Fibroblast of lung (primary cell): ENCODE results near the gene ZSWIM7. TPM values are rescaled to one million over a fixed set of nuclear protein-coding genes. Genes with fewer than 3 reads are reported as not detected.

Experiments
- DNase-seq, 2 donors: peaks; one replicate each; pipeline versions ENCODE4 v3.0.0 to v3.0.0-alpha.2; 2010; ENCODE audit warnings: low read depth in 2 of 2
- H2AFZ ChIP-seq: 2 replicates; pipeline ENCODE4 v1.5.1; 2012; ENCODE audit warnings: low read length, control low read depth, inconsistent platforms
- H3K27ac ChIP-seq: 2 replicates; pipeline ENCODE4 v1.5.1; 2011; ENCODE audit warnings: low read length, control low read depth; ENCODE audit not compliant: insufficient read depth
- H3K27me3 ChIP-seq: 2 replicates; pipeline ENCODE4 v1.5.1; 2011; ENCODE audit warnings: mild to moderate bottlenecking, low read length; ENCODE audit not compliant: control insufficient read depth, insufficient read depth
- H3K36me3 ChIP-seq: 2 replicates; pipeline ENCODE4 v1.5.1; 2011; ENCODE audit warnings: low read length; ENCODE audit not compliant: control insufficient read depth, insufficient read depth
- H3K4me1 ChIP-seq: 2 replicates; pipeline ENCODE4 v1.5.1; 2011; ENCODE audit warnings: low read length; ENCODE audit not compliant: control insufficient read depth, insufficient read depth; ENCODE audit errors: extremely low read depth
- H3K4me2 ChIP-seq: 2 replicates; pipeline ENCODE4 v1.5.1; 2011; ENCODE audit warnings: low read length, control low read depth; ENCODE audit not compliant: insufficient read depth; ENCODE audit errors: extremely low read depth
- H3K4me3 ChIP-seq, 4 experiments: fragments of 200-600 bp in 1 of 4; sonication (generic) in 1 of 4; replicated peaks in 1 of 4; 2 replicates each; pipeline ENCODE4 v1.5.1; 2011 to 2016; ENCODE audit warnings: low read length in 4 of 4, low read depth in 3 of 4, mild to moderate bottlenecking in 3 of 4, control low read depth in 2 of 4, inconsistent platforms in 1 of 4, mixed read lengths in 1 of 4; ENCODE audit not compliant: insufficient read depth in 1 of 4; ENCODE audit errors: control extremely low read depth in 1 of 4
- H3K79me2 ChIP-seq: 2 replicates; pipeline ENCODE4 v1.5.1; 2012; ENCODE audit warnings: mild to moderate bottlenecking, low read length, inconsistent platforms; ENCODE audit not compliant: control insufficient read depth, insufficient read depth
- H3K9ac ChIP-seq: 2 replicates; pipeline ENCODE4 v1.5.1; 2011; ENCODE audit warnings: mild to moderate bottlenecking, low read length, control low read depth; ENCODE audit not compliant: insufficient read depth
- H3K9me3 ChIP-seq: 2 replicates; pipeline ENCODE4 v1.5.1; 2012; ENCODE audit warnings: low read depth, low read length; ENCODE audit not compliant: control insufficient read depth, insufficient read depth
- H4K20me1 ChIP-seq: 2 replicates; pipeline ENCODE4 v1.5.1; 2011; ENCODE audit warnings: low read length; ENCODE audit not compliant: control insufficient read depth, insufficient read depth; ENCODE audit errors: extremely low read depth
- EZH2 ChIP-seq: IDR thresholded peaks from 2 replicates; pipeline ENCODE4 v1.5.1; 2012; ENCODE audit warnings: low read length, control low read depth, mild to moderate bottlenecking; ENCODE audit errors: missing control alignments
- polyA plus RNA-seq, 2 donors: library from polyadenylated mRNA; depleted of rRNA in 1 of 2; stranded (reverse) in 1 of 2; unstranded in 1 of 2; fragments of >200 nt; gene quantifications; 2 replicates each; pipeline ENCODE4 v1.2.1, GENCODE V29; 2011 to 2012; ENCODE audit warnings: missing spikeins in 1 of 2
- total RNA-seq: library from RNA; depleted of rRNA; stranded (reverse); fragments of >200 nt; gene quantifications from 2 replicates; pipeline ENCODE4 v1.2.1, GENCODE V29; 2014
- TF ChIP-seq, protein P1 (sequence below), 2 donors: IDR thresholded peaks in 1 of 2; conservative IDR thresholded peaks in 1 of 2; 1 replicate in 1 of 2; 2 replicates in 1 of 2; pipeline ENCODE4 v1.5.1; 2011 to 2012; ENCODE audit warnings: low read length in 2 of 2, control low read depth in 1 of 2, inconsistent platforms in 1 of 2, low read depth in 1 of 2, mild to moderate bottlenecking in 1 of 2

The ZSWIM7 gene
- total and polyA plus RNA-seq, 2 donors (not counting 1 experiment from before 2014, with no cell fraction given) = 17.6 to 28.9 TPM

DNA sequence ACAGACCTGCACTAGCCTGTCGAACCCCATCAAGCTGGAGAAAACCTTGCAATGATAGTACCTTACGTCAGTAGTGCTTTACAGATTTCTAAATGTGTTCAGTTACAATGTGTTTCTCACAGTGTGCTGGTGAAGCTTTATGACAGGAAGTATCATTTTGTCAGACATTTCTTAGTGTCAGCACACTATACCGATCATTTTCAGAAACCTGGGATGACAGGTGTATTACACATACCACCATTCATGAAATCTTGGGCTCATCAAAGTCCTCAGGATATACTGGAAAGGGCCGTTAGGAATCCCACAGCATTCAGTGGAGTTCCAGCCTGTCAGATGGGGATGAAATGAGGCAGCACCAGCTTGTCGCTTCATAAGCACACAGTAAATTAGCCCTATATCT, 27.4 kb upstream of the ZSWIM7 start:
- no peak overlapping the region for H3K4me2 ChIP-seq
- H3K27ac ChIP-seq = no peak overlapping the region
- no peak overlapping the region for H3K4me3 ChIP-seq
- H4K20me1 ChIP-seq = no peaks in the 10 kb centered on the region
- H3K79me2 ChIP-seq = no peaks in the 10 kb centered on the region
- DNase-seq = no peak
- no peak overlapping the region for H3K9ac ChIP-seq
- no peaks in the 10 kb centered on the region for H3K9me3 ChIP-seq
- no peaks in the 10 kb centered on the region for H3K27me3 ChIP-seq
- peaks cover 15% of the 10 kb centered on the region for H3K36me3 ChIP-seq
- H2AFZ ChIP-seq = no peak overlapping the region
- TF ChIP-seq, protein P1, sequence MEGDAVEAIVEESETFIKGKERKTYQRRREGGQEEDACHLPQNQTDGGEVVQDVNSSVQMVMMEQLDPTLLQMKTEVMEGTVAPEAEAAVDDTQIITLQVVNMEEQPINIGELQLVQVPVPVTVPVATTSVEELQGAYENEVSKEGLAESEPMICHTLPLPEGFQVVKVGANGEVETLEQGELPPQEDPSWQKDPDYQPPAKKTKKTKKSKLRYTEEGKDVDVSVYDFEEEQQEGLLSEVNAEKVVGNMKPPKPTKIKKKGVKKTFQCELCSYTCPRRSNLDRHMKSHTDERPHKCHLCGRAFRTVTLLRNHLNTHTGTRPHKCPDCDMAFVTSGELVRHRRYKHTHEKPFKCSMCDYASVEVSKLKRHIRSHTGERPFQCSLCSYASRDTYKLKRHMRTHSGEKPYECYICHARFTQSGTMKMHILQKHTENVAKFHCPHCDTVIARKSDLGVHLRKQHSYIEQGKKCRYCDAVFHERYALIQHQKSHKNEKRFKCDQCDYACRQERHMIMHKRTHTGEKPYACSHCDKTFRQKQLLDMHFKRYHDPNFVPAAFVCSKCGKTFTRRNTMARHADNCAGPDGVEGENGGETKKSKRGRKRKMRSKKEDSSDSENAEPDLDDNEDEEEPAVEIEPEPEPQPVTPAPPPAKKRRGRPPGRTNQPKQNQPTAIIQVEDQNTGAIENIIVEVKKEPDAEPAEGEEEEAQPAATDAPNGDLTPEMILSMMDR (conservative IDR thresholded peaks at IDR 0.05 in 1 of 2, IDR thresholded peaks at IDR 0.05 in 1 of 2; ENCODE audit: low read depth in 1 of 2, low read length in 2 of 2) = no peak
- TF ChIP-seq EZH2 = no peak
- peaks cover 7% of the 10 kb centered on the region for H3K4me1 ChIP-seq

DNA sequence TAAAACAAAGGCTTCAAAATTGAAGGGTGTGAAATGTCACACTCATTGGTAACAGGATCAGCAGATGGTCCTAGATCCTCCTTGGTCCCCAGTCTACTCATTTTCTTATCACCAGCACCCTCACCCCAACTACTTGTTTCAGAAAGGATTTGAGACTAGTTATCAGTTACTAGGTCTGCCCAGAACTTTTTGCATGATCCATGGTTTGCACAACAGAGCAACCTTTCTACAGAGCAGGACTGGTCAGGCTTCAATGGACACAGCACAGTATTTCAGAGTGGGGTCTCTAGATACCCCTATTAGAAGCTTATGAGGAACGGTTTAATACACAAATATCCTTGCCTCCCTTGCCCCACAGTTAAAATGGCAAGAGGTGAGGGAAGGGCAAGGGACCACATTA, 25.7 kb upstream of the ZSWIM7 start:
- no peak overlapping the region for H2AFZ ChIP-seq
- no peaks in the 10 kb centered on the region for H3K9me3 ChIP-seq
- peaks cover 18% of the 10 kb centered on the region for H3K36me3 ChIP-seq
- no peaks in the 10 kb centered on the region for H3K27me3 ChIP-seq
- no peaks in the 10 kb centered on the region for H4K20me1 ChIP-seq
- no peak overlapping the region for H3K27ac ChIP-seq
- no peak overlapping the region for H3K4me2 ChIP-seq
- no peak for TF ChIP-seq EZH2
- TF ChIP-seq, protein P1 (conservative IDR thresholded peaks at IDR 0.05 in 1 of 2, IDR thresholded peaks at IDR 0.05 in 1 of 2; ENCODE audit: low read depth in 1 of 2, low read length in 2 of 2) = no peak
- H3K79me2 ChIP-seq = peaks cover 4% of the 10 kb centered on the region
- no peak overlapping the region for H3K4me3 ChIP-seq
- H3K9ac ChIP-seq = no peak overlapping the region
- peaks cover 7% of the 10 kb centered on the region for H3K4me1 ChIP-seq
- no peak for DNase-seq

DNA sequence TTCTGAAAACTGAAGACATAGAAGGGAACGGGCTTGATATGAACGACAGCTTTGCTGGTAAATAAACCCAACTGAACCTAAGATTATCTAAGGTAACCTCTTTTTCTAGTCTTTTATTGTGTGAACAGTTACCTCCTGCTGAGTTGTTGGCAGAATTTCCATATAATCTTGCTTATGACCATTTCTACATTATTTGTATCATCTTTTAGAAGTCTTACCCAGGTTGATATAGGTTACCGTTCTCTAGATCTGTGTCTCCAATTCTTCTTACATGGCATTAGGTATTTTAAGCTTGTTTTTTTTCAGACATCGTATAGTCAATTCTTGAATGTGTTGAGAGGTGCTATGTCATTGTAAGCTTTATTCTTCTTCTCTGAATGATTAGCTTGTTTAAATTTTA, 24.4 kb upstream of the ZSWIM7 start:
- H4K20me1 ChIP-seq = no peaks in the 10 kb centered on the region
- TF ChIP-seq, protein P1 (conservative IDR thresholded peaks at IDR 0.05 in 1 of 2, IDR thresholded peaks at IDR 0.05 in 1 of 2; ENCODE audit: low read depth in 1 of 2, low read length in 2 of 2) = no peak
- TF ChIP-seq EZH2 = no peak
- H3K4me2 ChIP-seq = no peak overlapping the region
- no peaks in the 10 kb centered on the region for H3K9me3 ChIP-seq
- H3K79me2 ChIP-seq = peaks cover 4% of the 10 kb centered on the region
- no peak for DNase-seq
- no peak overlapping the region for H3K9ac ChIP-seq
- peaks cover 16% of the 10 kb centered on the region for H3K36me3 ChIP-seq
- peaks cover 7% of the 10 kb centered on the region for H3K4me1 ChIP-seq
- no peak overlapping the region for H2AFZ ChIP-seq
- no peaks in the 10 kb centered on the region for H3K27me3 ChIP-seq
- no peak overlapping the region for H3K27ac ChIP-seq
- H3K4me3 ChIP-seq = no peak overlapping the region
